ENCODE data around the gene TOM1. TPM values are rescaled to one million over a fixed set of nuclear protein-coding genes. Genes with fewer than 3 reads are reported as not detected.

TOM1 gene
- total and polyA plus RNA-seq, 2 of the 13 experiments (the other 11 are each of a cell fraction or from before 2014, with no cell fraction given) = 30.8 to 87.3 TPM

DNA sequence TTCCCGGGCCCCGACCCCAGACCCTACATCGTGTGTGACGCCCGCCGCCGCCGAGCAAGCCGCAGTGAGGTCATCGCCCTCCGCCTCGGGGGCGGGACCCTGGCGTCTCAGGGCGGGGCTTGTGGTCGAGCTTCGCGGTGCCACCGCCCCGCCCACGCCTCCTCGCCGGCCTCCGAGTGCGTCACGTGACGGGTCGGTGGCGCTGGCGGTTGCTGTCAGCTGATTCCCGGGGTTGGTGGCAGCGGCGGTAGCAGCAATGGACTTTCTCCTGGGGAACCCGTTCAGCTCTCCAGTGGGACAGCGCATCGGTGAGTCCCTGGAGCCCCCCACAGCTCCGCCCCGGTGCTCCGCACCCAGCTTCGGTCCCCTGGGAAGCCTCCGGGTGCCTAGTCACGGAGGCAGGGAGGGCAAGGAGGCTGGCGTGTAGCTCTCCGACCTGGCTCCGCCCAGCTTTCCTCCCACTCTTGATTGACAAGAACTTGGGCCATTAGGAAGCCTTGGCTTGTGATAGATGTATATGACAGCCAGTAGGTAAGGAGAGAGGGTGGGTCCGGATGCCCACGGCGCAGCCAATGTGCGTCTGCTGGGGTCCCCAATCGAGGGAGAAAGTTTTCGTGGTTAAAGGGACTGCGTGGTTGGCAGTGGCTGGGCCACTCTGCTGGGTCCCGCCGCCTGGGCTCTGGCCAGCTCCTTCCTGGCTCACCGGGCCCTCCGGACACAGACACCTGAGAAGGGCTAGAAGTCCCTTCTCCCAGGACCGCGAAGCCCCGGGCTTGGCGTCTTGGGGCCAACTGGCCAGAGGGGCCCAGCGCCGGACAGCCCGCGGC lies at the start of gene TOM1 (continued):
- no peak for TF ChIP-seq ZNF646 (CRISPR knock-in tag; IDR thresholded peaks at IDR 0.05)
- 0 out of 2 replicates have a peak, but pooled peaks have one; percentile 59 for TF ChIP-seq KLF15 (CRISPR knock-in tag; IDR thresholded peaks at IDR 0.05; ENCODE audit: borderline replicate concordance)
- TF ChIP-seq ZNF580 (CRISPR knock-in tag; IDR thresholded peaks at IDR 0.05; ENCODE audit: borderline replicate concordance, low read depth) = peak; percentile 14; the same call in 1 of the 2 replicates
- peak; percentile 69 for TF ChIP-seq CREM (IDR thresholded peaks at IDR 0.05)
- TF ChIP-seq CREM (CRISPR knock-in tag; IDR thresholded peaks at IDR 0.05) = no peak
- TF ChIP-seq ZNF670 (CRISPR knock-in tag; IDR thresholded peaks at IDR 0.05; ENCODE audit: borderline replicate concordance) = peak; percentile 77; the same call in 1 of the 2 replicates
- no peak for TF ChIP-seq ARNT2 (CRISPR knock-in tag; IDR thresholded peaks at IDR 0.05; ENCODE audit: low read depth)
- no peak for TF ChIP-seq RBM22 (optimal IDR thresholded peaks at IDR 0.05; ENCODE audit: low read length)
- peak; percentile 99 for TF ChIP-seq NFYC (CRISPR knock-in tag; IDR thresholded peaks at IDR 0.05)
- TF ChIP-seq HNRNPK (IDR thresholded peaks at IDR 0.05; ENCODE audit: low read depth, low read length, poor library complexity, severe bottlenecking) = no peak
- peak; percentile 91 for TF ChIP-seq ZBTB7B (CRISPR knock-in tag; IDR thresholded peaks at IDR 0.05)
- no peak for TF ChIP-seq KLF13 (CRISPR knock-in tag; IDR thresholded peaks at IDR 0.05)
- peak; percentile 86 for TF ChIP-seq CREB1 (IDR thresholded peaks at IDR 0.05)
- peak; percentile 76 for TF ChIP-seq CREB1 (CRISPR knock-in tag; IDR thresholded peaks at IDR 0.05)
- TF ChIP-seq ZBTB34 (CRISPR knock-in tag; IDR thresholded peaks at IDR 0.05) = peak; percentile 74; the same call in 1 of the 2 replicates
- 0 out of 2 replicates have a peak, but pooled peaks have one; percentile 63 for TF ChIP-seq RFXANK (CRISPR knock-in tag; IDR thresholded peaks at IDR 0.05)
- peak; percentile 57; the same call in 1 of the 2 replicates for TF ChIP-seq SMYD3 (CRISPR knock-in tag; IDR thresholded peaks at IDR 0.05)
- no peak for TF ChIP-seq ZNF10 (CRISPR knock-in tag; IDR thresholded peaks at IDR 0.05; ENCODE audit: borderline replicate concordance, low read depth)
- peak; percentile 73 for TF ChIP-seq ZC3H13 (CRISPR knock-in tag; IDR thresholded peaks at IDR 0.05)
- peak; percentile 85 for TF ChIP-seq CCDC6 (CRISPR knock-in tag; IDR thresholded peaks at IDR 0.05)
- no peak for TF ChIP-seq JARID2 (CRISPR knock-in tag; IDR thresholded peaks at IDR 0.05; ENCODE audit: insufficient replicate concordance)
- no peak; the same call in 1 of the 2 replicates for TF ChIP-seq HNF4G (IDR thresholded peaks at IDR 0.05; ENCODE audit: borderline replicate concordance, low read depth, low read length)
- TF ChIP-seq HNF4G (CRISPR knock-in tag; IDR thresholded peaks at IDR 0.05; ENCODE audit: borderline replicate concordance, low read depth) = no peak; the same call in 1 of the 2 replicates
